Left forelimb (tissue), 1 donor: Measurements from ENCODE around the gene MORC1.

Source experiments
- DNase-seq: peaks from one replicate; pipeline ENCODE4 v3.0.0-alpha.2; 2018; ENCODE audit warnings: low spot score

MORC1 gene

DNA sequence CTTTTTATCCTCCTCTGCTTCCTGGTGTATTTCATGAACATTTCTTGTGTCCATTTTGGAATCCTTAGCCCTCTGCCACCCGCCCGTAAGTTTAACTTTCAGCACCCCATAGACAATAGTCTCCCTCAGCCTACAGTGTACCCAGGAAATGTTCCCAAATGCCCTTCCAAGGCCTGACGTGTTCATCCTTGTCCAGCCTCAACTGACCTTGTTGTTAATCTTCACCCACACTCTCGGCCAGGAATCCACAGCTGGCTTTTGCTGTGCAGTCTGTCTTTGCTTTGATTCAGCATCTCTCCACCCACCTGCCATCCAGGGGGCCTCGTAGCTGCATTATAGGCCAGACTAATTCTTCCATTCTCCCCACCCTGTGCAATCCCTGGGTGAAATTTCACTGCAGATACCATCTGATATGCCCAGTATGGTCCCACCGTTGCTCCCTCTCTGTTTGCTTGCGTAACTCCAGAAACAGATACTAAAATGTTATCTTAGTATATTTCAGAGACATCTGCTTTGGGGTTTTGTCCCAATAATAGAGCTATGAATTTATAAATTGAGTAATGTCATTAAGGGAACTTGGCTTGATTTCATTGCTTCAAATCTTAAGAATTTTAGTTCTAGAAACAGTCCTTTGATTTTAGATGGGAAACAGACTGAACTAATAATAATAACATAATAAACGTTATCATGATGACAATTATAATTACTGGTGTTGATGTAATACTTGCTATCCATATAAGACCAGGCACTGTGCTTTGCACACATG is 180.8 kb downstream of the MORC1 start:
- DNase-seq: no peak

DNA sequence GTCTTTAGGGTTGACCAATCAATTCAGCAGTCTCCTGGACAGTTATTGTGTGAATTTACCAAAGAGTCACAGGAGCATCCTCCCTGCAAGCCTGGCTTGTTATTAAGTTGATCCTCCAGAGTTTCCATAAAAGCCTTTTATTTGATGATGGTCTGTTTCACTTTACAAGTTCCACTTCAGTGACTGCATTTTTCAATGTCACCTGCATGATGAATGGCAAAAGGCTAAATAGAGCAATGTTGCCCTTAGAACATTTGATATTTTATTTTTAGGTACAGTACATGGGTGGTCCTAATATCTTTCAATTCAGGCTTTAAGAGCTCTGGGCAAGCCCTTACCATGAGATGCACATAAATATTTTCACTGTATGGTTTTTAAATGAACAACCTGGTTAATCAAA is 186.9 kb downstream of the MORC1 start:
- no peak for DNase-seq

GRCh38 chr3:108918866-108919265 is 199.1 kb downstream of the MORC1 start:
- DNase-seq: no peak

GRCh38 chr3:108914774-108915641 is 202.9 kb downstream of the MORC1 start:
- no peak for DNase-seq

GRCh38 chr3:108909799-108910198 is 208.1 kb downstream of the MORC1 start:
- DNase-seq: no peak
